Measurements from ENCODE around the gene LRRN4. TPM values are rescaled to one million over a fixed set of nuclear protein-coding genes. Genes with fewer than 3 reads are reported as not detected.
"Not testable (repeated sequence)": the region's sequence is repeated elsewhere in the genome, so short reads cannot be mapped to it uniquely, and the experiment has no call there.

Gene LRRN4
- total and polyA plus RNA-seq, 5 donors = 0.05 to 0.77 (median 0.25) TPM

- ATAC-seq = no peak
These were observed 8.3 kb downstream of the LRRN4 start for GRCh38 chr20:6045566-6045965.

GRCh38 chr20:6044115-6044514 lies 9.7 kb downstream of the LRRN4 start:
- no peaks in the 10 kb centered on the region for H3K9me3 ChIP-seq (ENCODE audit: control insufficient read depth, low read length)
- ATAC-seq (no peak), DNase-seq (no peak)
- H3K4me3 ChIP-seq (ENCODE audit: low read length) = no peak overlapping the region
- H3K27me3 ChIP-seq (ENCODE audit: control insufficient read depth, insufficient read depth) = no peaks in the 10 kb centered on the region
- 81% methylated on average over 2 of the region's 2 CpGs for WGBS
- no peaks in the 10 kb centered on the region for H3K4me1 ChIP-seq (ENCODE audit: control insufficient read depth, insufficient read depth, low read length)
- no peak overlapping the region for H3K27ac ChIP-seq (ENCODE audit: low read length)
- intact Hi-C loops (cut with DNase I) = no loop called here

More at GRCh38 chr20:6045566-6045965, 8.3 kb downstream of the LRRN4 start:
- Histone ChIP-seq H3K27me3 (ENCODE audit: control insufficient read depth, insufficient read depth) (no peaks in the 10 kb centered on the region), H3K9me3 (ENCODE audit: control insufficient read depth, low read length) (no peaks in the 10 kb centered on the region), H3K4me1 (ENCODE audit: control insufficient read depth, insufficient read depth, low read length) (no peaks in the 10 kb centered on the region), H3K27ac (ENCODE audit: low read length) (no peak overlapping the region), H3K4me3 (ENCODE audit: low read length) (no peak overlapping the region)
- no peak for DNase-seq
- intact Hi-C loops (cut with DNase I) = no loop called here

GRCh38 chr20:6041808-6042265 lies 12.0 kb downstream of the LRRN4 start:
- Histone ChIP-seq H3K27me3 (ENCODE audit: control insufficient read depth, insufficient read depth) (no peaks in the 10 kb centered on the region), H3K9me3 (ENCODE audit: control insufficient read depth, low read length) (no peaks in the 10 kb centered on the region), H3K27ac (ENCODE audit: low read length) (no peak overlapping the region), H3K4me3 (ENCODE audit: low read length) (no peak overlapping the region), H3K4me1 (ENCODE audit: control insufficient read depth, insufficient read depth, low read length) (no peaks in the 10 kb centered on the region)
- peak; percentile 28 to 34 for ATAC-seq
- intact Hi-C loops (cut with DNase I) = no loop called here
- DNase-seq = no peak
- WGBS = 88% methylated on average over 26 of the region's 26 CpGs

- WGBS = 81% methylated on average over 67 of the region's 67 CpGs
- no peak for DNase-seq
- intact Hi-C loops (cut with DNase I) = no loop called here
These were observed 12.7 kb downstream of the LRRN4 start for GRCh38 chr20:6040958-6041807.

GRCh38 chr20:6040540-6040939 lies 13.3 kb downstream of the LRRN4 start:
- H3K9me3 ChIP-seq (ENCODE audit: control insufficient read depth, low read length) = no peaks in the 10 kb centered on the region
- no peak for DNase-seq
- H3K27me3 ChIP-seq (ENCODE audit: control insufficient read depth, insufficient read depth) = no peaks in the 10 kb centered on the region
- H3K4me1 ChIP-seq (ENCODE audit: control insufficient read depth, insufficient read depth, low read length) = no peaks in the 10 kb centered on the region
- no peak overlapping the region for H3K27ac ChIP-seq (ENCODE audit: low read length)
- intact Hi-C loops (cut with DNase I) = no loop called here
- ATAC-seq = no peak
- WGBS = 94% methylated on average over 8 of the region's 8 CpGs
- H3K4me3 ChIP-seq (ENCODE audit: low read length) = no peak overlapping the region

More at GRCh38 chr20:6040958-6041807, 12.7 kb downstream of the LRRN4 start:
- Histone ChIP-seq H3K27ac (ENCODE audit: low read length) (no peak overlapping the region), H3K9me3 (ENCODE audit: control insufficient read depth, low read length) (no peaks in the 10 kb centered on the region), H3K27me3 (ENCODE audit: control insufficient read depth, insufficient read depth) (no peaks in the 10 kb centered on the region), H3K4me1 (ENCODE audit: control insufficient read depth, insufficient read depth, low read length) (no peaks in the 10 kb centered on the region), H3K4me3 (ENCODE audit: low read length) (no peak overlapping the region)
- ATAC-seq = peak; percentile 34 to 43

- 68% methylated on average over 5 of the region's 5 CpGs for WGBS
- H3K4me3 ChIP-seq (ENCODE audit: low read length) = no peak overlapping the region
- H3K27ac ChIP-seq (ENCODE audit: low read length) = no peak overlapping the region
- no peaks in the 10 kb centered on the region for H3K4me1 ChIP-seq (ENCODE audit: control insufficient read depth, insufficient read depth, low read length)
- H3K27me3 ChIP-seq (ENCODE audit: control insufficient read depth, insufficient read depth) = no peaks in the 10 kb centered on the region
- DNase-seq = no peak
- intact Hi-C loops (cut with DNase I) = no loop called here
- no peaks in the 10 kb centered on the region for H3K9me3 ChIP-seq (ENCODE audit: control insufficient read depth, low read length)
- no peak for ATAC-seq
These were observed 14.1 kb downstream of the LRRN4 start for GRCh38 chr20:6039766-6040165.

GRCh38 chr20:6038256-6038655 lies 15.6 kb downstream of the LRRN4 start:
- Histone ChIP-seq H3K27ac (ENCODE audit: low read length) (peak overlapping the region; percentile 71), H3K27me3 (ENCODE audit: control insufficient read depth, insufficient read depth) (no peaks in the 10 kb centered on the region), H3K9me3 (ENCODE audit: control insufficient read depth, low read length) (no peaks in the 10 kb centered on the region), H3K4me3 (ENCODE audit: low read length) (no peak overlapping the region), H3K4me1 (ENCODE audit: control insufficient read depth, insufficient read depth, low read length) (peaks cover 4% of the 10 kb centered on the region)
- DNase-seq = no peak
- intact Hi-C loops (cut with DNase I) = no loop called here
- peak in 1 of 2 donors; percentile 34 for ATAC-seq
- WGBS = 64% methylated on average over 3 of the region's 3 CpGs

- Histone ChIP-seq H3K4me1 (ENCODE audit: control insufficient read depth, insufficient read depth, low read length) (peaks cover 4% of the 10 kb centered on the region), H3K27ac (ENCODE audit: low read length) (no peak overlapping the region), H3K4me3 (ENCODE audit: low read length) (no peak overlapping the region), H3K9me3 (ENCODE audit: control insufficient read depth, low read length) (no peaks in the 10 kb centered on the region), H3K27me3 (ENCODE audit: control insufficient read depth, insufficient read depth) (no peaks in the 10 kb centered on the region)
- DNase-seq = no peak
- WGBS = 72% methylated on average over 1 of the region's 1 CpG
- no peak for ATAC-seq
- intact Hi-C loops (cut with DNase I) = no loop called here
These were observed 16.8 kb downstream of the LRRN4 start for GRCh38 chr20:6037082-6037481.

GRCh38 chr20:6036213-6036612 lies 17.6 kb downstream of the LRRN4 start:
- Histone ChIP-seq H3K27ac (ENCODE audit: low read length) (no peak overlapping the region), H3K27me3 (ENCODE audit: control insufficient read depth, insufficient read depth) (no peaks in the 10 kb centered on the region), H3K4me3 (ENCODE audit: low read length) (no peak overlapping the region), H3K9me3 (ENCODE audit: control insufficient read depth, low read length) (no peaks in the 10 kb centered on the region), H3K4me1 (ENCODE audit: control insufficient read depth, insufficient read depth, low read length) (peaks cover 4% of the 10 kb centered on the region)
- ATAC-seq (no peak), DNase-seq (no peak)
- intact Hi-C loops (cut with DNase I) = no loop called here
- WGBS = 94% methylated on average over 4 of the region's 4 CpGs

GRCh38 chr20:6034134-6034969 lies 19.5 kb downstream of the LRRN4 start:
- H3K4me1 ChIP-seq (ENCODE audit: control insufficient read depth, insufficient read depth, low read length) = peaks cover 8% of the 10 kb centered on the region
- 24% methylated on average over 2 of the region's 2 CpGs for WGBS
- H3K27me3 ChIP-seq (ENCODE audit: control insufficient read depth, insufficient read depth) = no peaks in the 10 kb centered on the region
- no peaks in the 10 kb centered on the region for H3K9me3 ChIP-seq (ENCODE audit: control insufficient read depth, low read length)
- no peak overlapping the region for H3K4me3 ChIP-seq (ENCODE audit: low read length)
- intact Hi-C loops (cut with DNase I) = no loop called here
- ATAC-seq (peak; percentile 85 to 89), DNase-seq (no peak)
- peak overlapping the region; percentile 88 for H3K27ac ChIP-seq (ENCODE audit: low read length)

- H3K4me1 ChIP-seq (ENCODE audit: control insufficient read depth, insufficient read depth, low read length); H3K27me3 ChIP-seq (ENCODE audit: control insufficient read depth, insufficient read depth); DNase-seq; H3K27ac ChIP-seq (ENCODE audit: low read length); ATAC-seq; H3K9me3 ChIP-seq (ENCODE audit: control insufficient read depth, low read length); H3K4me3 ChIP-seq (ENCODE audit: low read length); intact Hi-C loops (cut with DNase I): not testable (repeated sequence)
- 96% methylated on average over 8 of the region's 8 CpGs for WGBS
These were observed 21.0 kb downstream of the LRRN4 start for GRCh38 chr20:6032907-6033306.
